Neuronal stem cell (in vitro differentiated cells): Measurements from ENCODE around the gene SPSB1.

ENCODE experiments used
- DNase-seq: peaks from one replicate; pipeline ENCODE4 v3.0.0-alpha.2; 2013; ENCODE audit warnings: low spot score
- H2AFZ ChIP-seq: one replicate; pipeline ENCODE4 v1.6.1; 2013; ENCODE audit warnings: mild to moderate bottlenecking, low read length, inconsistent platforms
- H2AK5ac ChIP-seq: 2 replicates; pipeline ENCODE4 v1.6.1; 2013; ENCODE audit warnings: low read depth, mild to moderate bottlenecking, inconsistent platforms, low read length, moderate library complexity, mixed read lengths
- H2BK120ac ChIP-seq: 2 replicates; pipeline ENCODE4 v1.6.1; 2013; ENCODE audit warnings: low read depth, mild to moderate bottlenecking, inconsistent platforms, low read length, moderate library complexity, mixed read lengths
- H2BK12ac ChIP-seq: one replicate; pipeline ENCODE4 v1.6.1; 2013; ENCODE audit warnings: low read length, inconsistent platforms
- H2BK15ac ChIP-seq: 2 replicates; pipeline ENCODE4 v1.6.1; 2013; ENCODE audit warnings: mild to moderate bottlenecking, low read length, inconsistent platforms, mixed read lengths
- H2BK5ac ChIP-seq: one replicate; pipeline ENCODE4 v1.6.1; 2013; ENCODE audit warnings: inconsistent platforms, mild to moderate bottlenecking, low read length, moderate library complexity
- H3K14ac ChIP-seq: one replicate; pipeline ENCODE4 v1.6.1; 2013; ENCODE audit warnings: low read length, inconsistent platforms
- H3K18ac ChIP-seq: 2 replicates; pipeline ENCODE4 v1.6.1; 2013; ENCODE audit warnings: low read length, inconsistent platforms
- H3K23ac ChIP-seq: 2 replicates; pipeline ENCODE4 v1.6.1; 2013; ENCODE audit warnings: low read depth, mild to moderate bottlenecking, mixed read lengths, low read length, inconsistent platforms; ENCODE audit not compliant: poor library complexity
- H3K27ac ChIP-seq: replicated peaks from 3 replicates; pipeline ENCODE4 v1.5.1; 2013; ENCODE audit warnings: low read length, inconsistent platforms
- H3K27me3 ChIP-seq, 3 experiments: 2 replicates each; pipeline ENCODE4 v1.6.1; 2013; ENCODE audit warnings: low read length in 3 of 3, mild to moderate bottlenecking in 2 of 3, inconsistent platforms in 1 of 3, low read depth in 1 of 3, mixed read lengths in 1 of 3, moderate library complexity in 1 of 3; ENCODE audit not compliant: control insufficient read depth in 3 of 3, insufficient read depth in 3 of 3
- H3K36me3 ChIP-seq, 2 donors: replicated peaks in 1 of 2; 2 replicates each; pipeline ENCODE4 v1.6.1; 2013; ENCODE audit warnings: low read length in 2 of 2; ENCODE audit not compliant: control insufficient read depth in 2 of 2, insufficient read depth in 2 of 2
- H3K4ac ChIP-seq: 2 replicates; pipeline ENCODE4 v1.6.1; 2013; ENCODE audit warnings: inconsistent platforms, mild to moderate bottlenecking, low read length, moderate library complexity
- H3K4me1 ChIP-seq, 2 donors: 1 replicate in 1 of 2; 2 replicates in 1 of 2; pipeline ENCODE4 v1.6.1; 2013; ENCODE audit warnings: low read length in 2 of 2, low read depth in 1 of 2; ENCODE audit not compliant: control insufficient read depth in 2 of 2, insufficient read depth in 1 of 2
- H3K4me2 ChIP-seq: one replicate; pipeline ENCODE4 v1.6.1; 2013; ENCODE audit warnings: mild to moderate bottlenecking, low read length, inconsistent platforms; ENCODE audit not compliant: insufficient read depth, poor library complexity, severe bottlenecking
- H3K4me3 ChIP-seq, 2 donors: 2 replicates each; pipeline ENCODE4 v1.5.1; 2013; ENCODE audit warnings: low read length in 2 of 2, mild to moderate bottlenecking in 2 of 2, inconsistent platforms in 1 of 2, moderate library complexity in 1 of 2
- H3K79me1 ChIP-seq: one replicate; pipeline ENCODE4 v1.6.1; 2013; ENCODE audit warnings: low read depth, mild to moderate bottlenecking, inconsistent platforms, low read length, moderate library complexity
- H3K9ac ChIP-seq: one replicate; pipeline ENCODE4 v1.6.1; 2013; ENCODE audit warnings: mild to moderate bottlenecking, low read depth, low read length, inconsistent platforms; ENCODE audit not compliant: poor library complexity
- H3K9me3 ChIP-seq, 2 donors: replicated peaks in 1 of 2; 2 replicates each; pipeline versions ENCODE3 to v1.6.1; 2013; ENCODE audit warnings: low read length in 2 of 2, mild to moderate bottlenecking in 2 of 2, inconsistent platforms in 1 of 2, low read depth in 1 of 2, mixed read lengths in 1 of 2, moderate library complexity in 1 of 2; ENCODE audit not compliant: control insufficient read depth in 2 of 2, insufficient read depth in 1 of 2
- H4K8ac ChIP-seq: one replicate; pipeline ENCODE4 v1.6.1; 2013; ENCODE audit warnings: low read depth, mild to moderate bottlenecking, inconsistent platforms, low read length, moderate library complexity
- H4K91ac ChIP-seq: one replicate; pipeline ENCODE4 v1.6.1; 2013; ENCODE audit warnings: low read length, low read depth, mild to moderate bottlenecking, inconsistent platforms; ENCODE audit not compliant: poor library complexity
- WGBS, 2 donors: extraction: QIAGEN DNeasy Blood & Tissue Kit; methylation state at CpG; one replicate each; pipeline ENCODE4 v1.1.7; 2013; ENCODE audit warnings: missing lambda C conversion rate in 2 of 2, mixed read lengths in 1 of 2; ENCODE audit not compliant: insufficient read length in 2 of 2, insufficient replicate concordance in 1 of 2; ENCODE audit errors: extremely low coverage in 2 of 2; 5-methylcytosine and 5-hydroxymethylcytosine counted together

The SPSB1 gene

DNA sequence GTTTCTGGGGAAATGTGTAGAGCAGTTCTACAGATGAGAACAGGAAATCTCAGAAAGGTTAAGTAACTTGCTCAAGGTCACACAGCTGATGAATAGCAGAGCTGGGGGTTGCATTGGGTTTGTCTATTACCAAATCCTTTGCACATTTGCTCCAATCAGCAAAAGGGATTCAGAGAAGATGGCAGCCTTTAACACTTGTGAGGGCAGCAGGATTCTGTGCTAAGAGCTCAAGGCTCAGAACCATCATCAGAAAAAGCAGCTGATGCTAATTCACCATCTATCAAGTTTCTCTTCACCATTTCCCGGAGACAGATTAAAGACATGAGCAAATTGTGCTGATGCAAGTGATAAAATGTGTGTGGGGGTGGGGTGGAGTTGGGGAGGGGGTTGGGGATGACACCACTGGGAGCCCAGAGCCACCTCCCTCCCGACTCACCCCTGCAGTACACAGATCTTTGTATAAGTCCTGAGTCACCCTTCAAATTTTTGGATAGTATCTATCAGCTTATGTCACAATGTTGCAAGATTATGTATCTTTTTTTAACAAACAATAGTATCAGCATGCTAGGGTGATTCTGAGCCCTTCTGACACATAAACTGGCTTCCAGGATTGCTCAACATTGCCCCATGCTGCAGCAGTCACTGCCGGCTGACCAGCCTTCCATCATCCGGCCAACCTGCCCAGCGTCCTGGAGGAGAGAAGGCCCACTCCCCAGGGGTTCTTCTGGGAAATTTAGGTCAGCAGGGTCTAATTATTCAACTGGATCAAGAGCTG, 2.8 kb upstream of the SPSB1 start:
- no peak overlapping the region for H4K91ac ChIP-seq
- H3K4me2 ChIP-seq, result no peak overlapping the region
- H3K14ac ChIP-seq, result no peak overlapping the region
- no peak overlapping the region for H2BK15ac ChIP-seq
- H2AFZ ChIP-seq, result no peak overlapping the region
- H2BK5ac ChIP-seq, result no peak overlapping the region
- no peak overlapping the region for H2BK12ac ChIP-seq
- no CpG with 5 or more reads among the region's 5 CpGs for WGBS, 2 donors
- H3K18ac ChIP-seq, result no peak overlapping the region
- no peaks in the 10 kb centered on the region for H3K36me3 ChIP-seq
- H3K23ac ChIP-seq, result no peak overlapping the region
- H4K8ac ChIP-seq, result no peak overlapping the region
- peaks cover 4 to 9% of the 10 kb centered on the region in 2 donors for H3K4me1 ChIP-seq
- no peak overlapping the region for H2BK120ac ChIP-seq
- no peak overlapping the region for H2AK5ac ChIP-seq
- H3K9me3 ChIP-seq, result peaks cover 4 to 13% of the 10 kb centered on the region in 2 donors
- no peak overlapping the region for H3K9ac ChIP-seq
- H3K27ac ChIP-seq, result no peak overlapping the region
- H3K79me1 ChIP-seq, result peaks cover 6% of the 10 kb centered on the region
- no peak for DNase-seq
- no peak overlapping the region for H3K4ac ChIP-seq
- H3K4me3 ChIP-seq, result no peak overlapping the region
- H3K27me3 ChIP-seq, result peaks cover 0 to 28% (median 14%) of the 10 kb centered on the region in 3 experiments

DNA sequence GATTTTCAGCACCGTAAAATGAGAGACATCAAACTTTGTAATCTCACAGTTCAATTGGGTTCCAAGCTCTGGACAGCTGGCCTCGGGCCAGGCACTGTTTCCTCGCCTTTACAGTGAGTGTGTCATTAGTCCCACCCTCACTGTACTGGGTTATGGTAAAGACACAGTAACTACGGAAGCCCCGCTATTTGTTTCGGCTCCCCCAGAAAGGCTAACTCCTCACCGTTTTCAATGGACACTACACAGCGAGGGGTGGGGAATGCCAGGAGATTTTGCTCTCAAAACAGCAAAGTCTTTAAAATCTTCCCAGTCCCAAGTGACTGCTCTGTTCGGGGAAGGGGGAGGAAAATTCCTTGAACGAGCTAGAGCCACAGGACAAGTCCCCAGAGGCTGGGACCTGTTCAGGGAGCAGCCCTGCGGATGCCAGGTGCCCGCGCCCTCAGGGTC, 757 bp upstream of the SPSB1 start:
- Histone ChIP-seq H2BK15ac (peak overlapping the region; percentile 96), H3K9ac (peak overlapping the region; percentile 63), H3K27me3 (peaks cover 0 to 49% (median 14%) of the 10 kb centered on the region in 3 experiments), H2BK5ac (no peak overlapping the region), H4K8ac (no peak overlapping the region), H3K4me1 (peaks cover 4 to 11% of the 10 kb centered on the region in 2 donors), H3K18ac (peak overlapping the region; percentile 97), H3K4me3 (peak overlapping the region in 1 of 2 donors; percentile 80), H3K9me3 (peaks cover 4 to 13% of the 10 kb centered on the region in 2 donors), H3K79me1 (peaks cover 6% of the 10 kb centered on the region), H3K36me3 (no peaks in the 10 kb centered on the region), H4K91ac (no peak overlapping the region), H2BK120ac (no peak overlapping the region), H3K4me2 (peak overlapping the region; percentile 90), H3K14ac (peak overlapping the region; percentile 27), H3K27ac (no peak overlapping the region), H3K4ac (no peak overlapping the region), H2AFZ (peak overlapping the region; percentile 62), H3K23ac (no peak overlapping the region), H2AK5ac (peak overlapping the region; percentile 74), H2BK12ac (no peak overlapping the region)
- DNase-seq, result peak; percentile 30
- no CpG with 5 or more reads among the region's 13 CpGs for WGBS, 2 donors

DNA sequence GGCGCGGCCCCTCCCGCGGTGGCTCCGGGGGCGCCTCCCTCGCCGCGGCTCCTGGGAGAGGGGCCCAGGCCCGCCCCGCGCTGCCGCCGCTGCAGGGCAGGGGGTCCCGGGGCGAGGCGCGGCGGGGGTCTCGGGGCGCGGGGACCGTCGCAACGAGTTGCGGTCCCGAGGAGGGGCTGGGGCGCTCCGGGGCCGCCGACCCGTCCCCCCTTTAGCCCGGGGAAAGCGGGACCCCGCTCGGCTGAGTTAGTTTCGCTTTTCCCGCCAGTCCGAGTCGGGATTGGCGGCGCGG, 493 bp downstream of the SPSB1 start:
- H2BK120ac ChIP-seq, result no peak overlapping the region
- H3K36me3 ChIP-seq, result no peaks in the 10 kb centered on the region
- H3K27ac ChIP-seq, result no peak overlapping the region
- no peak overlapping the region for H2BK5ac ChIP-seq
- H3K4me2 ChIP-seq, result peak overlapping the region; percentile 84
- no peak overlapping the region for H4K8ac ChIP-seq
- peaks cover 6% of the 10 kb centered on the region for H3K79me1 ChIP-seq
- peak overlapping the region; percentile 89 for H3K9ac ChIP-seq
- peak overlapping the region; percentile 21 to 82 for H3K4me3 ChIP-seq
- H2BK12ac ChIP-seq, result no peak overlapping the region
- peak overlapping the region; percentile 93 for H3K18ac ChIP-seq
- no peak overlapping the region for H3K23ac ChIP-seq
- H2AK5ac ChIP-seq, result no peak overlapping the region
- no CpG with 5 or more reads among the region's 43 CpGs for WGBS, 2 donors
- H2BK15ac ChIP-seq, result peak overlapping the region; percentile 88
- no peak overlapping the region for H3K14ac ChIP-seq
- no peak overlapping the region for H4K91ac ChIP-seq
- no peak overlapping the region for H3K4ac ChIP-seq
- peaks cover 0 to 58% (median 14%) of the 10 kb centered on the region in 3 experiments for H3K27me3 ChIP-seq
- H2AFZ ChIP-seq, result peak overlapping the region; percentile 62
- H3K4me1 ChIP-seq, result peaks cover 4 to 11% of the 10 kb centered on the region in 2 donors
- peaks cover under 1 to 10% of the 10 kb centered on the region in 2 donors for H3K9me3 ChIP-seq
- DNase-seq, result no peak

DNA sequence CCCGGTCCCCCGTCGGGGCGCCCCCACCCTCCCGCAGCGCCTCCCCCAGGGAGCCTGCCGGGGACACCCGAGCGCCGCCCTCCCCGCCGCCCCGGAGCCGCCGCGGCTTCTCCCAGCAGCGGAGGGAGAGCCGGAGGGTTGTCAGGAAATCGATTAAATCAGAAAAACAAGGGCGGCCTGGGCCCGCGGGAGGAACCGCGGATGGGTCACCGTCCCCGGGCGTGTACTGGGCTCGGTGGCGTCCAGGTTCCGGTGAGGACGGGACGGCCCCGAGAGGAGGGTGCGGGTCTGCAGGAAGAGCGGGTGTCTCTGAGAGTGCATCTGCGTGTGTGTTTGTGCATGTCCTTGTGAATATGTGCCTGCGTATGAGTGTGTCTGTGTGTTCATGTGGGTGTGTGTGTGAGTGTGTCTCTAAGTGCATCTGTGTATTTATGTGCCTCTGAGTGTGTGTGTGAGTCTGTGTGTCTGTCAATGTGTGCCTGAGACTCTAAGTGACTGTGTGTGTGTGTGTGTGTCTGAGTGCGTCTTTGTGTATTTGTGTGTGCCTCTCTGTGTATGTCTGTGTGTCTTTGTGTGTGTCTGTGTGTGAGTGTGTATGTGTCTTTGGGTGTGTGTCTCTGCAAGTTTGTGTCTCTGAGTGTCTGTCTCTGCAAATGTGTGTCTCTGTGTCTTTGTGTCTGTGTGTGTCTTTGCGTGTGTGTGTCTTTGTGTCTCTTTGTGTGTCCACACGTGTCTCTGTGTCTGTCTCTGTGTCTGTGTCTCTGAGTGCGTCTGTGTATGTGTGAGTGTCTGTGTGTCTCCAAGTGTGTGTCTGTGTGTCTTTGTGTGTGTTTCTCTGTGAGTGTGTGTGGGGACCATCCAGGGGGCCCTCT, 1.1 kb downstream of the SPSB1 start:
- Histone ChIP-seq H3K9ac (peak overlapping the region; percentile 89), H3K4me1 (peaks cover 4 to 11% of the 10 kb centered on the region in 2 donors), H3K36me3 (no peaks in the 10 kb centered on the region), H4K8ac (no peak overlapping the region), H2BK120ac (no peak overlapping the region), H3K18ac (peak overlapping the region; percentile 93), H3K4ac (peak overlapping the region; percentile 17), H2AK5ac (no peak overlapping the region), H3K4me2 (peak overlapping the region; percentile 84), H4K91ac (no peak overlapping the region), H2BK5ac (no peak overlapping the region), H3K23ac (peak overlapping the region; percentile 80), H3K79me1 (peaks cover 6% of the 10 kb centered on the region), H2BK15ac (no peak overlapping the region), H3K9me3 (peaks cover 0 to 4% of the 10 kb centered on the region in 2 donors), H3K27ac (no peak overlapping the region), H2BK12ac (no peak overlapping the region), H2AFZ (peak overlapping the region; percentile 62), H3K14ac (peak overlapping the region; percentile 89), H3K4me3 (peak overlapping the region; percentile 21 to 82), H3K27me3 (peaks cover 0 to 58% (median 14%) of the 10 kb centered on the region in 3 experiments)
- DNase-seq, result no peak
- WGBS, 2 donors, result no CpG with 5 or more reads among the region's 41 CpGs
